H9 (cell line): Measurements from ENCODE around the gene HS3ST4. TPM values are rescaled to one million over a fixed set of nuclear protein-coding genes. Genes with fewer than 3 reads are reported as not detected.

ENCODE experiments used
- DNase-seq: peaks from one replicate; pipeline ENCODE4 v3.0.0-alpha.2; 2017
- H2AFZ ChIP-seq: one replicate; pipeline ENCODE4 v1.6.1; 2013; ENCODE audit warnings: mild to moderate bottlenecking, low read length, control low read depth, moderate library complexity
- H2AK5ac ChIP-seq: 2 replicates; pipeline ENCODE4 v1.6.1; 2013; ENCODE audit warnings: low read length, control low read depth, mixed read lengths; ENCODE audit not compliant: insufficient read length
- H2BK120ac ChIP-seq: one replicate; pipeline ENCODE4 v1.6.1; 2013; ENCODE audit warnings: low read depth, mild to moderate bottlenecking, low read length, control low read depth, inconsistent platforms; ENCODE audit not compliant: poor library complexity, severe bottlenecking
- H2BK12ac ChIP-seq: 2 replicates; pipeline ENCODE4 v1.6.1; 2013; ENCODE audit warnings: low read length, control low read depth, mixed read lengths, low read depth; ENCODE audit not compliant: insufficient read length
- H2BK15ac ChIP-seq: 2 replicates; pipeline ENCODE4 v1.6.1; 2013; ENCODE audit warnings: low read depth, low read length, control low read depth
- H2BK20ac ChIP-seq: one replicate; pipeline ENCODE4 v1.6.1; 2013; ENCODE audit warnings: low read depth, mild to moderate bottlenecking, low read length, control low read depth, inconsistent platforms; ENCODE audit not compliant: poor library complexity, severe bottlenecking
- H2BK5ac ChIP-seq: 2 replicates; pipeline ENCODE4 v1.6.1; 2013; ENCODE audit warnings: low read length, control low read depth, mixed read lengths; ENCODE audit not compliant: insufficient read length
- H3K14ac ChIP-seq: 2 replicates; pipeline ENCODE4 v1.6.1; 2013; ENCODE audit warnings: low read length, control low read depth; ENCODE audit not compliant: insufficient read depth
- H3K18ac ChIP-seq: 2 replicates; pipeline ENCODE4 v1.6.1; 2013; ENCODE audit warnings: low read depth, mild to moderate bottlenecking, mixed read lengths, low read length, control low read depth; ENCODE audit not compliant: insufficient read length
- H3K23ac ChIP-seq: 2 replicates; pipeline ENCODE4 v1.6.1; 2013; ENCODE audit warnings: low read length, control low read depth, mixed read lengths, low read depth; ENCODE audit not compliant: insufficient read length
- H3K23me2 ChIP-seq: 2 replicates; pipeline ENCODE4 v1.6.1; 2013; ENCODE audit warnings: low read depth, mild to moderate bottlenecking, mixed read lengths, low read length, control low read depth; ENCODE audit not compliant: insufficient read length, poor library complexity, severe bottlenecking
- H3K27ac ChIP-seq: 2 replicates; pipeline ENCODE4 v1.5.1; 2013; ENCODE audit warnings: low read length, control low read depth, mixed read lengths, low read depth; ENCODE audit not compliant: insufficient read length
- H3K27me3 ChIP-seq: 2 replicates; pipeline ENCODE4 v1.6.1; 2013; ENCODE audit warnings: low read length, control low read depth, inconsistent platforms; ENCODE audit not compliant: insufficient read depth
- H3K4ac ChIP-seq: 2 replicates; pipeline ENCODE4 v1.6.1; 2013; ENCODE audit warnings: low read depth, mild to moderate bottlenecking, control low read depth, inconsistent platforms, low read length, moderate library complexity
- H3K4me1 ChIP-seq: 2 replicates; pipeline ENCODE4 v1.6.1; 2013; ENCODE audit warnings: low read length, control low read depth, inconsistent platforms; ENCODE audit not compliant: insufficient read depth
- H3K4me2 ChIP-seq: 2 replicates; pipeline ENCODE4 v1.6.1; 2013; ENCODE audit warnings: low read length, control low read depth, mixed read lengths; ENCODE audit not compliant: insufficient read length, insufficient read depth
- H3K56ac ChIP-seq: 2 replicates; pipeline ENCODE4 v1.6.1; 2013; ENCODE audit warnings: low read depth, mild to moderate bottlenecking, mixed read lengths, low read length, control low read depth; ENCODE audit not compliant: insufficient read length
- H3K79me1 ChIP-seq: 2 replicates; pipeline ENCODE4 v1.6.1; 2013; ENCODE audit warnings: low read depth, mild to moderate bottlenecking, moderate library complexity, low read length, control low read depth, inconsistent platforms; ENCODE audit not compliant: insufficient read depth, poor library complexity, severe bottlenecking
- H3K79me2 ChIP-seq: 2 replicates; pipeline ENCODE4 v1.6.1; 2013; ENCODE audit warnings: low read length, control low read depth, inconsistent platforms; ENCODE audit not compliant: insufficient read depth
- H3K9ac ChIP-seq: 2 replicates; pipeline ENCODE4 v1.6.1; 2013; ENCODE audit warnings: low read length, control low read depth, mixed read lengths; ENCODE audit not compliant: insufficient read length; ENCODE audit errors: extremely low read depth
- H3K9me3 ChIP-seq: one replicate; pipeline ENCODE4 v1.6.1; 2013; ENCODE audit warnings: low read depth, low read length, inconsistent platforms; ENCODE audit not compliant: control insufficient read depth
- H3T11ph ChIP-seq: one replicate; pipeline ENCODE4 v1.6.1; 2013; ENCODE audit warnings: mild to moderate bottlenecking, low read length, control low read depth, inconsistent platforms
- H4K20me1 ChIP-seq: one replicate; pipeline ENCODE4 v1.6.1; 2013; ENCODE audit not compliant: control insufficient read depth, insufficient read length, insufficient read depth
- H4K5ac ChIP-seq: 2 replicates; pipeline ENCODE4 v1.6.1; 2013; ENCODE audit warnings: low read depth, mild to moderate bottlenecking, mixed read lengths, low read length, control low read depth; ENCODE audit not compliant: insufficient read length
- H4K8ac ChIP-seq: replicated peaks from 2 replicates; pipeline ENCODE4 v1.6.1; 2013; ENCODE audit warnings: low read length, control low read depth, mixed read lengths, low read depth; ENCODE audit not compliant: insufficient read length
- H4K91ac ChIP-seq: 2 replicates; pipeline ENCODE4 v1.6.1; 2013; ENCODE audit warnings: low read depth, mild to moderate bottlenecking, moderate library complexity, mixed read lengths, low read length, control low read depth; ENCODE audit not compliant: insufficient read length
- H3K27ac Mint-ChIP-seq, 3 experiments: 2 replicates in 2 of 3; 3 replicates in 1 of 3; pipeline ENCODE4 v1.8.0; 2020 to 2021; ENCODE audit warnings: mixed read lengths in 3 of 3, mild to moderate bottlenecking in 1 of 3, moderate library complexity in 1 of 3
- H3K27me3 Mint-ChIP-seq: 2 replicates; pipeline ENCODE4 v1.8.0; 2021; ENCODE audit warnings: low read depth, mild to moderate bottlenecking, moderate library complexity, mixed read lengths
- H3K36me3 Mint-ChIP-seq, 3 experiments: 2 replicates in 2 of 3; 3 replicates in 1 of 3; pipeline ENCODE4 v1.8.0; 2020 to 2021; ENCODE audit warnings: low read depth in 3 of 3, mixed read lengths in 3 of 3; ENCODE audit not compliant: insufficient read depth in 1 of 3
- H3K4me1 Mint-ChIP-seq, 2 experiments: 2 replicates each; pipeline ENCODE4 v1.8.0; 2020; ENCODE audit warnings: mixed read lengths in 2 of 2
- H3K4me3 Mint-ChIP-seq, 2 experiments: 2 replicates in 1 of 2; 3 replicates in 1 of 2; pipeline ENCODE4 v1.8.0; 2020 to 2021; ENCODE audit warnings: mild to moderate bottlenecking in 2 of 2, mixed read lengths in 2 of 2, moderate library complexity in 1 of 2
- H3K9me3 Mint-ChIP-seq, 2 experiments: 2 replicates in 1 of 2; 3 replicates in 1 of 2; pipeline ENCODE4 v1.8.0; 2020; ENCODE audit warnings: mild to moderate bottlenecking in 2 of 2, mixed read lengths in 2 of 2, moderate library complexity in 1 of 2
- CTCF ChIP-seq: fragments of 200-600 bp; sonication (generic); conservative IDR thresholded peaks from 3 replicates; pipeline ENCODE4 v1.8.0; 2021; ENCODE audit warnings: antibody characterized with exemption, mild to moderate bottlenecking
- WGBS: extraction: QIAGEN DNeasy Blood & Tissue Kit; methylation state at CpG from one replicate; pipeline ENCODE4 v1.1.7; 2013; ENCODE audit warnings: missing lambda C conversion rate, low lambda C conversion rate, mixed read lengths; ENCODE audit not compliant: insufficient read length; ENCODE audit errors: extremely low coverage; 5-methylcytosine and 5-hydroxymethylcytosine counted together
- long read RNA-seq: library from polyadenylated mRNA; unstranded; transcript quantifications from one replicate; pipeline ENCODE4 v2.0.0, GENCODE V29; 2020
- total RNA-seq: library from RNA; stranded (reverse); gene quantifications from 2 replicates; pipeline ENCODE4 v1.2.1, GENCODE V29; 2021

The HS3ST4 gene
- 1.7 and 1.8 TPM in 2 replicates for total RNA-seq
- long read RNA-seq, result 0 reads

GRCh38 chr16:25691519-25692091, at the start of gene HS3ST4:
Gene HS3ST4 (plus strand): TSS chr16:25691959.
- Histone ChIP-seq H2BK120ac (no peak within 1 kb of the TSS), H3K4ac (no peak within 1 kb of the TSS), H3K9me3 (no peaks in the 10 kb centered on the region), H2BK15ac (no peak within 1 kb of the TSS), H3K27me3 (peaks cover 13% of the 10 kb centered on the region; the same call in 1 of the 2 replicates), H3K23me2 (peaks cover 15% of the 10 kb centered on the region), H3K14ac (peak within 1 kb of the TSS; percentile 27; the same call in 1 of the 2 replicates), H2AFZ (no peak within 1 kb of the TSS), H4K91ac (no peak within 1 kb of the TSS), H4K8ac (no peak within 1 kb of the TSS), H3T11ph (no peak within 1 kb of the TSS), H2BK5ac (no peak within 1 kb of the TSS), H3K79me2 (no peaks in the 10 kb centered on the region), H3K23ac (no peak within 1 kb of the TSS), H4K5ac (no peak within 1 kb of the TSS), H3K27ac (no peak within 1 kb of the TSS), H3K56ac (no peak within 1 kb of the TSS), H3K79me1 (no peaks in the 10 kb centered on the region), H4K20me1 (no peaks in the 10 kb centered on the region), H2BK20ac (no peak within 1 kb of the TSS), H2BK12ac (no peak within 1 kb of the TSS), H3K9ac (no peak within 1 kb of the TSS), H3K4me2 (peak within 1 kb of the TSS; percentile 90), H2AK5ac (no peak within 1 kb of the TSS), H3K18ac (no peak within 1 kb of the TSS), H3K4me1 (peaks cover 1% of the 10 kb centered on the region; the same call in 1 of the 2 replicates)
- WGBS, result no CpG with 5 or more reads among the region's 58 CpGs
- Mint-ChIP-seq H3K27me3 (peaks cover 66% of the 10 kb centered on the region), H3K4me3 (peak within 1 kb of the TSS; percentile 83 to 96), H3K27ac (no peak within 1 kb of the TSS; a peak in 1 of 7 replicates), H3K4me1 (peaks cover 18 to 20% of the 10 kb centered on the region in 2 experiments), H3K9me3 (no peaks in the 10 kb centered on the region; a peak in 1 of 5 replicates), H3K36me3 (no peaks in the 10 kb centered on the region)
- TF ChIP-seq CTCF, result no peak
- DNase-seq, result peak; percentile 69
